Ectodermal cell (in vitro differentiated cells): Measurements from ENCODE around the gene STK16.

Source experiments
- H3K27ac ChIP-seq: 2 replicates; pipeline ENCODE4 v1.7.0; 2013; ENCODE audit warnings: mild to moderate bottlenecking, low read depth, low read length; ENCODE audit not compliant: insufficient read depth, poor library complexity, severe bottlenecking
- H3K27me3 ChIP-seq: 2 replicates; pipeline ENCODE4 v1.7.0; 2013; ENCODE audit warnings: mild to moderate bottlenecking, low read length; ENCODE audit not compliant: insufficient read depth, control insufficient read depth, poor library complexity, severe bottlenecking
- H3K36me3 ChIP-seq: one replicate; pipeline ENCODE4 v1.7.0; 2013; ENCODE audit warnings: low read length; ENCODE audit not compliant: control insufficient read depth, insufficient read depth
- H3K4me1 ChIP-seq: one replicate; pipeline ENCODE4 v1.7.0; 2013; ENCODE audit warnings: low read length; ENCODE audit not compliant: control insufficient read depth, insufficient read depth
- H3K4me3 ChIP-seq: 2 replicates; pipeline ENCODE4 v1.7.0; 2013; ENCODE audit warnings: low read depth, low read length, control low read depth; ENCODE audit not compliant: insufficient read depth
- H3K9me3 ChIP-seq: 2 replicates; pipeline ENCODE4 v1.7.0; 2013; ENCODE audit warnings: mild to moderate bottlenecking, low read length, moderate library complexity; ENCODE audit not compliant: control insufficient read depth
- whole genome bisulfite sequencing, 2 experiments: methylation state at CpG; one replicate each; pipeline ENCODE4 v1.1.7; 2013; ENCODE audit warnings: missing lambda C conversion rate in 2 of 2; 5-methylcytosine and 5-hydroxymethylcytosine counted together

The STK16 gene

DNA sequence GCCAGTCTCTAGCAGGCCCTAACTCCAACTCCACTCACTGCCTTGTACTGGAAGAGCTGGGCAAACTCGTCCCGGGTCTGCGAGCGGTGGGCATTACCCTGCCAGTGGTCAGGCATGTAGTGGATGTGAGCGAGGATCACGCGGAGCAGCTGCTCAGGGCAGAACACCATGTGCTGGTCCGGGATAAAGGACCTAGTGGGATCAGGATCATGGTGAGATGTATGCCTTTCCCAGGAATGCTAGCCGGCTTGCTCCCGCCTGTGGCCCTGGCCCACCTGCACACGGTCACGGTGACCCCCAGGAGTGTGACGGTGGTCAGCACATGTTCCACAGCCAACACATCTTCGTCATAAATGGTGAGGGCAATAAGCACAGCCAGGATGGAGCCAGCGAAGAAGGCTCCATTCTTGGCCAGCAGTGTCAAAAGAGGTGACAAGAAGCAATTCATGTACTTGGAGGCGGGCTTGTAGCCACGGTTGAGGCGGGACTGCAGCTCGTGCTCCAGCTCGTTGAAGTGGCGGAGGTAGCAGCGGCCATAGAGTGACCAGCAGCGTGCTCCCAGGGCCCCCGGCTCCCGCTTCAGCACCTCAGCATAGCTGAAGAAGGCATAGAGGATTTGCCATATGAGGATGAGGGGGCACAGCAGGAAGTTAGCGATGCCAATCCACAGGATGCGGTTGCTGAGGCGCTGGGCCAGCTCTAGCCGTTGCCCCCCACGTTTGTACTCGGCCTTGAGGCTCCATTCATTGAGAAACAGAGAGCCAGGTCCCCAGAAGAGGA is 21.3 kb upstream of the STK16 start:
- no peak overlapping the region for H3K4me3 ChIP-seq
- H3K4me1 ChIP-seq: peaks cover 10% of the 10 kb centered on the region
- peaks cover 36% of the 10 kb centered on the region for H3K36me3 ChIP-seq
- no peaks in the 10 kb centered on the region for H3K9me3 ChIP-seq
- H3K27me3 ChIP-seq: no peaks in the 10 kb centered on the region
- no peak overlapping the region for H3K27ac ChIP-seq
- 95 to 96% methylated on average over 31 of the region's 31 CpGs for WGBS, 2 experiments

- no peak overlapping the region for H3K27ac ChIP-seq
- H3K36me3 ChIP-seq: peaks cover 30% of the 10 kb centered on the region
- 94 to 96% methylated on average over 3 of the region's 3 CpGs for WGBS, 2 experiments
- no peaks in the 10 kb centered on the region for H3K9me3 ChIP-seq
- H3K4me3 ChIP-seq: no peak overlapping the region
- H3K4me1 ChIP-seq: peaks cover 10% of the 10 kb centered on the region
- no peaks in the 10 kb centered on the region for H3K27me3 ChIP-seq
Measured at GRCh38 chr2:219225350-219225749, 19.9 kb upstream of the STK16 start.

- H3K27ac ChIP-seq: no peak overlapping the region
- peaks cover 23% of the 10 kb centered on the region for H3K36me3 ChIP-seq
Measured at GRCh38 chr2:219228041-219228910, 17.0 kb upstream of the STK16 start.

GRCh38 chr2:219228911-219229304 is 16.4 kb upstream of the STK16 start:
- no peaks in the 10 kb centered on the region for H3K27me3 ChIP-seq
- peak overlapping the region; percentile 71 for H3K4me3 ChIP-seq
- H3K27ac ChIP-seq: no peak overlapping the region
- peaks cover 25% of the 10 kb centered on the region for H3K36me3 ChIP-seq
- no peaks in the 10 kb centered on the region for H3K9me3 ChIP-seq
- 9 to 10% methylated on average over 19 of the region's 19 CpGs for WGBS, 2 experiments
- peaks cover 13% of the 10 kb centered on the region for H3K4me1 ChIP-seq

More at GRCh38 chr2:219228041-219228910, 17.0 kb upstream of the STK16 start:
- no peaks in the 10 kb centered on the region for H3K9me3 ChIP-seq
- peaks cover 13% of the 10 kb centered on the region for H3K4me1 ChIP-seq
- H3K4me3 ChIP-seq: peak overlapping the region; percentile 71
- no peaks in the 10 kb centered on the region for H3K27me3 ChIP-seq
- 75 to 82% methylated on average over 6 to 7 of the region's 7 CpGs for WGBS, 2 experiments

- WGBS, 2 experiments: 0% methylated on average over 80 of the region's 80 CpGs
- Histone ChIP-seq H3K27me3 (no peaks in the 10 kb centered on the region), H3K27ac (peak within 1 kb of the TSS; percentile 83), H3K9me3 (no peaks in the 10 kb centered on the region), H3K36me3 (peaks cover 23% of the 10 kb centered on the region), H3K4me3 (peak within 1 kb of the TSS; percentile 71), H3K4me1 (peaks cover 13% of the 10 kb centered on the region)
Measured at GRCh38 chr2:219229305-219230058, 15.8 kb upstream of the STK16 start, which contains the start of the genes ANKZF1 and ATG9A. Gene ANKZF1, plus strand, starts transcription at chr2:219229806. Its CDS starts 452 bp downstream, at chr2:219230258. Gene ATG9A, minus strand, starts transcription at chr2:219229636. Its CDS starts 1,612 bp downstream, at chr2:219228024.

DNA sequence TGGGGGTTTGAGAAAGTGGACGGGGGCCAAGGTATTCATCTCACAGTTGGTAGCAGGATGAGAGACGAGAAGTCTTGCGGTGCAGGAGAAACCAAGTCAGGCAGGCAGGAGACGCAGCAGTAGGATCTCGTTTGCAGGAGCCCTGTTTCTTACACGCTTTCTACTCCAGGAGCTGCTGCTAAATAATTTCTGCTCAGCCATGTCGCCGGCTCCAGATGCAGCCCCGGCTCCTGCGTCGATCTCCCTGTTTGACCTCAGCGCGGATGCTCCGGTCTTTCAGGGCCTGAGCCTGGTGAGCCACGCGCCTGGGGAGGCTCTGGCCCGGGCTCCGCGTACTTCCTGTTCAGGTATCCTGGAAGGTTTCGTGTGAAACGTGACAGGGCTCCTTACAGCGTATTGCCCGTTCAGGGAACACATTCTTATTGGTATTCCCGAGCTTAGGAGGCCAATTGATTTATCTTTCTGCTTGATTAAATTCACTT is 15.2 kb upstream of the STK16 start:
- peaks cover 13% of the 10 kb centered on the region for H3K4me1 ChIP-seq
- H3K9me3 ChIP-seq: no peaks in the 10 kb centered on the region
- peak overlapping the region; percentile 83 for H3K27ac ChIP-seq
- peaks cover 21% of the 10 kb centered on the region for H3K36me3 ChIP-seq
- 1 to 2% methylated on average over 24 of the region's 24 CpGs for WGBS, 2 experiments
- no peaks in the 10 kb centered on the region for H3K27me3 ChIP-seq
- peak overlapping the region; percentile 71 for H3K4me3 ChIP-seq

- Histone ChIP-seq H3K27me3 (no peaks in the 10 kb centered on the region), H3K4me1 (peaks cover 3% of the 10 kb centered on the region), H3K27ac (no peak overlapping the region), H3K9me3 (no peaks in the 10 kb centered on the region), H3K36me3 (peaks cover 35% of the 10 kb centered on the region), H3K4me3 (no peak overlapping the region)
- WGBS, 2 experiments: 95 to 96% methylated on average over 3 of the region's 3 CpGs
Measured at GRCh38 chr2:219234331-219234730, 10.9 kb upstream of the STK16 start.

- Histone ChIP-seq H3K27ac (no peak overlapping the region), H3K9me3 (no peaks in the 10 kb centered on the region), H3K27me3 (no peaks in the 10 kb centered on the region), H3K4me1 (peaks cover 9% of the 10 kb centered on the region), H3K4me3 (no peak overlapping the region), H3K36me3 (peaks cover 5% of the 10 kb centered on the region)
- 91% methylated on average over 28 of the region's 28 CpGs for WGBS, 2 experiments
Measured at GRCh38 chr2:219243291-219243761, 2.0 kb upstream of the STK16 start.

- WGBS, 2 experiments: 54% methylated on average over 6 of the region's 6 CpGs
- Histone ChIP-seq H3K27me3 (no peaks in the 10 kb centered on the region), H3K4me1 (peaks cover 9% of the 10 kb centered on the region), H3K4me3 (peak overlapping the region; percentile 95), H3K36me3 (peaks cover 5% of the 10 kb centered on the region), H3K27ac (peak overlapping the region; percentile 98), H3K9me3 (no peaks in the 10 kb centered on the region)
Measured at GRCh38 chr2:219244789-219245147, 511 bp upstream of the STK16 start.
